Measurements from ENCODE around the gene UTP4. TPM values are rescaled to one million over a fixed set of nuclear protein-coding genes. Genes with fewer than 3 reads are reported as not detected.
A peak's percentile ranks its signal among the peaks of the same experiment; 100 is the strongest.

The UTP4 gene
- total RNA-seq, 2 experiments from 2014 or later, result 62.6 to 69.8 TPM

DNA sequence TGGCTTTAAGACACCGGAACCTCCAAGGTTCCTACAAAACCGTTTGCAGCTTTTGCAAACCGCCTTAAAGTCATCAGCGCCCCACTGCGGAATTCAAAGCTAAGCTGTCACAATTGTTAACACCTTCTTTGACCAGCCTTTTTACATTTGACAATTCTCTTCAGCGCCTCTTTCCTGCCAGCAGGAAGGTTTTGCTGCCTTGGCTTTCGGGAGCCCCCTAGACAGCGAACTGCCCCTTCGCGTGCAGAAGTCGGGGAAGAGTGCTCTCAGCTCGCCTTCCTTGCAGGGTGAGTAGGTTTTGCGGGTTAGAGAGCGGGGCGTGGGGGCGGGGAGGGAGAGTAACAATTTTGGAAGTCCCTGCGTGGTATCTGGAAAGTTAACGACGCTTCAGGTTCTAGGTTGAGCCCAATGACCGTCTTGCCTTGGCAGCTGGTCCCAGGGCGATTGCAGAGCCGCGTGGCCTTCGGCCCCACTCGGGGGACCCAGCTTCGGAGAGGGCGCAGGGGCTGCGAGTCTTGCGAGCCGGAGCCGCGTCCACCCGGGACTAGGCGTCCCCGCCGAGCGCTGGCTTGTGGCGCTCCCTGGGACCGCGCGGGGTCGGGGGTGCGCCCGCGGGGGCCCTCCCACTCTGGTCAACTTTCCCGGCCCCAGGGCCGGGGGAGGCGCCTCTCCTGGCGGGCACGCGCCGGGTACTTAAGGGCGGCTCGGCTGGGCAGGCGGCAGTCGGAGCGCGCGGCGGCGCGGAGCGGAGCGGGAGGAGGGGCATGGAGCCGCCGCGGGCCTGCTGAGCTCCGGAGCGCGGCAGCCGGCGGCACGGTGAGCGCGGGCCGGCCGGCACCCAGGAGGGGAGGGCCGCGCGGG lies 26.7 kb upstream of the UTP4 start, which contains the start of gene HAS3:
Gene HAS3, plus strand, starts transcription at position 153 of the 861 bp plus-strand sequence. CDS start 3,743 bp downstream, outside the sequence.
- CTCF ChIA-PET, result interaction anchor here (0.7 to 1.4 kb wide), 4 partner anchors 12 to 577 kb away, joined by 3 to 4 read pairs (median 4); no protein-coding TSS in a partner anchor
- Mint-ChIP-seq H3K4me3 (peak within 1 kb of the TSS; percentile 79), H3K27ac (peak within 1 kb of the TSS; percentile 26), H3K36me3 (ENCODE audit: low read depth) (peaks cover 9% of the 10 kb centered on the region), H3K4me1 (ENCODE audit: low read depth) (peaks cover 21% of the 10 kb centered on the region), H3K9me3 (no peaks in the 10 kb centered on the region), H3K27me3 (ENCODE audit: low read depth) (peaks cover 26% of the 10 kb centered on the region)
- peak; percentile 60 for DNase-seq
- intact Hi-C loops (cut with micrococcal nuclease), result loop anchor here (1.0 to 5.0 kb wide), 4 partner anchors 203 to 578 kb away; no protein-coding TSS in a partner anchor

DNA sequence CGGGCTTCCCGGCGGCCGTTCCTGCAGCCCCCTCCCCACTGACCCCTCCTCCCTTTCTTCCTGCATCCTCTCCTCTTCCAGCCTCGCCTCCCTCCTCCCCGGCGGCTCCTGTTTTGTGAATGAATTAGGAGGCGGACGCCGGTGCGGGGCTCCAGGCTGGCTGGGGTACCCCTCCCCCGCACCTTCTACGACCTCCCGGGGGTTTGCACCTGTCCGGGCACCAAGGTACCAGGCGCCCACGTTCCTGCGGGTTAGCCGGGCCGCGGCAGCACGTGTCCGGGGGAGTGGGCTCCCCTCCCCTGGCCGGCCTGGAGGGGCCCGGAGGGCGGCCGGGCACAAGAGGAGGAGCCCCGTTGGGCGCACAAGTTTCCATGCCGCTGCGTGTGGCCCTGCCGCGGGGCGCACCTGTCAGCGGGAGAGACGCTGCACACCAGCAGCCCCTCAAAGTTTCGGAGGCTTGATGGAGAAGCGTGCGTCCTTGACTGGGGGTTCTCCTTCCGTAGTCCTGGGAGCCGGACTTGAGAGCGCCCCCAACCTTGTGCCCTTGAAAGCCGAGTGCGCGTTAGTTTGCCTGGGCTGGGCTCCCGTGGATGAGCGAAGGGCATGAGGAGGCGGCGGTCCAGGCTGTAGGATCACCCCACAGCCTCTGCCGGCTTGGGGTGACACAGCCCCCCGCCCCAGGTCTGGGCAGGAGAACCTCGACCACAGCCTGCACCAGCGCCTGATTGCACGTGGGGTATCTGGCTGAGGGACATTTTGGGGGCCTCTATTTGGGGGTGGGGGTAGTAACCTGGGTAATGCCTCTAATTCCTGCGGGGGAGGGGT lies 25.7 kb upstream of the UTP4 start:
- Mint-ChIP-seq H3K9me3 (no peaks in the 10 kb centered on the region), H3K27me3 (ENCODE audit: low read depth) (peaks cover 26% of the 10 kb centered on the region), H3K4me1 (ENCODE audit: low read depth) (peaks cover 21% of the 10 kb centered on the region), H3K27ac (no peak overlapping the region), H3K36me3 (ENCODE audit: low read depth) (peaks cover 9% of the 10 kb centered on the region), H3K4me3 (peak overlapping the region; percentile 46)
- intact Hi-C loops (cut with micrococcal nuclease), result loop anchor here (5.0 kb wide), 3 partner anchors 204 to 579 kb away; no protein-coding TSS in a partner anchor
- DNase-seq, result no peak
- CTCF ChIA-PET, result interaction anchor here (1.2 kb wide), 1 partner anchor 13 kb away, joined by 4 read pairs; no protein-coding TSS in a partner anchor

DNA sequence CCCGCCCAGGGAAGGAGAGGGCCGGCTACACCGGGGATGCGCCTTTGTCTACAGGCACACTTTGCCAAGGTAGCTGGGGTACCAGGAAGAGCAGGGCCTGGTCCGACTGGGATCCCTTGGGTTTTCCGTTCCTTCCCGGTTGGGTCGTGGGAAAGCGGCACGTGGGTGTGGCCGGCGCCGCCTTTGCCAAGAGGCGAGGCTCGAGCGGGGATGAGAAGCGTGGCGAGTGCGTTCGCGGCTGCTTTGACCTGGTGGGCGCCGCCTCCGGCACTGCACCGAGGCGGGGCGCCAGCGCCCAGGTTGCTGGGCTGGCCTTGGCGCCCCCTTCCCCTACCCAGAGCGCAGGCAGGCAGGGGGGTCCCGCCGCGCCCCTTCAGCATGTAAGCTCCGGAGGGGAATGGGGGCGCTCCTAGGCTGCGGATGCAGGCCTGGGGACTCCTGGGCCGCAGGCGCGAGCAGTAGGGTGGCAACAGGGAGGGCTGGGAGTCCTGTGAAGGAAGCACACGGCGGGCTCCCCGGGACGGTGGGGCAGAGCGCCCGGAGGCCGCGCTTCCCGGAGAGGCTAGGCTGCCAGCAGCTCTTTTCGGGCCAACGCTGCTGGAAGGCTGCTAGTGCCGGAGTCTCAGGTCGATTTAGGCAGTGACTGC lies 25.0 kb upstream of the UTP4 start:
- CTCF ChIA-PET, result interaction anchor here (1.1 to 2.0 kb wide), 2 partner anchors 12 to 17 kb away, joined by 3 to 8 read pairs; no protein-coding TSS in a partner anchor
- Mint-ChIP-seq H3K4me3 (peak overlapping the region; percentile 46), H3K27me3 (ENCODE audit: low read depth) (peaks cover 26% of the 10 kb centered on the region), H3K36me3 (ENCODE audit: low read depth) (peaks cover 9% of the 10 kb centered on the region), H3K4me1 (ENCODE audit: low read depth) (peaks cover 21% of the 10 kb centered on the region), H3K27ac (no peak overlapping the region), H3K9me3 (no peaks in the 10 kb centered on the region)
- no peak for DNase-seq
- intact Hi-C loops (cut with micrococcal nuclease), result loop anchor here (5.0 kb wide), 3 partner anchors 205 to 580 kb away; no protein-coding TSS in a partner anchor

DNA sequence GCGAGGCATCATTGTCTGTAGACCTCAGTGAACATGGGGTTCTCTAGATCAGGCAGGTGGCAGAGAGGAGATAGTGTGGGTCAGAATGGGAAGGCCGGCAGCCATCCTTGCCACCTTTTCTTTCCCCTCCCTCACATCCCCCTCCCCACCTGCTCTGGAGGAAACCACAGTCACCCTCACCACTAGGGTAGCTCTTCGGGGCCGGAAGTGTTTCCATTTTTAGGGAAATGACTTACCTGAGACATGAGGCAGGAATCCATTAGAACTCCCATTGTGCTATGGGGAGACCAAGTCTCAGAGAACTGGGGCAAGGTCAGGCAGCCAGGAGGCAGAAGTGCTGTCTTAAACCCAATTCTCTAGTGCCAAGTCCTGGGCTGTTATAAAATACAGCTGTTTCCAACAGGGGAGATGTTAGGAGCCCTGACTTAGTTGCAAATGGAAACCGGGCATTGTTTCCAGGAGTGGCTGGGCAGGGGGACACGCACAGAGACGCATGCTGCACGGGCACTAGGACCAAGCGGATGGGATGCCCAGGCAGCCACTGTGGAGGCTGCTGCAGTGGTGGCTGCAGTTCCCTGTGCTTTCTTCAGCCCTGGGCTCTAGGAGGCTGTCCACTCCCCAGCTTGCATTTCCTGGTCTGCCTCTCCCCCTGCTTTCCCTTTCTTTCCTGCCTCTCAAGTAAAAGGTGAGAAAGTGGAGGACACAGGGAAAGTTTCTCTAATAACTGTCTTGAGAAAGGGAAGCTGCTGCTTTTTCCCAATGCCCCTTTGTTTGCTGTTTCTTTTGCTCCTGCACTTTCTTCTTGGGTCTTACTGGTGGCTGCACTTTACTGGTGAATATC lies 24.2 kb upstream of the UTP4 start:
- Mint-ChIP-seq H3K4me3 (no peak overlapping the region), H3K27me3 (ENCODE audit: low read depth) (peaks cover 25% of the 10 kb centered on the region), H3K27ac (no peak overlapping the region), H3K4me1 (ENCODE audit: low read depth) (peaks cover 21% of the 10 kb centered on the region), H3K36me3 (ENCODE audit: low read depth) (peaks cover 11% of the 10 kb centered on the region), H3K9me3 (no peaks in the 10 kb centered on the region)
- no peak for DNase-seq
- intact Hi-C loops (cut with micrococcal nuclease), result loop anchor here (5.0 kb wide), 3 partner anchors 206 to 581 kb away; no protein-coding TSS in a partner anchor
- CTCF ChIA-PET, result interaction anchor here (1.1 to 2.0 kb wide), 2 partner anchors 11 to 16 kb away, joined by 3 to 8 read pairs; no protein-coding TSS in a partner anchor

GRCh38 chr16:69108905-69109252 lies 23.6 kb upstream of the UTP4 start:
- Mint-ChIP-seq H3K4me1 (ENCODE audit: low read depth) (peaks cover 21% of the 10 kb centered on the region), H3K4me3 (no peak overlapping the region), H3K9me3 (no peaks in the 10 kb centered on the region), H3K27me3 (ENCODE audit: low read depth) (peaks cover 23% of the 10 kb centered on the region), H3K27ac (no peak overlapping the region), H3K36me3 (ENCODE audit: low read depth) (peaks cover 12% of the 10 kb centered on the region)
- no peak for DNase-seq
- CTCF ChIA-PET, result interaction anchor here (2.0 kb wide), 1 partner anchor 16 kb away, joined by 8 read pairs; no protein-coding TSS in a partner anchor
- intact Hi-C loops (cut with micrococcal nuclease), result loop anchor here (5.0 kb wide), 3 partner anchors 207 to 582 kb away; no protein-coding TSS in a partner anchor

DNA sequence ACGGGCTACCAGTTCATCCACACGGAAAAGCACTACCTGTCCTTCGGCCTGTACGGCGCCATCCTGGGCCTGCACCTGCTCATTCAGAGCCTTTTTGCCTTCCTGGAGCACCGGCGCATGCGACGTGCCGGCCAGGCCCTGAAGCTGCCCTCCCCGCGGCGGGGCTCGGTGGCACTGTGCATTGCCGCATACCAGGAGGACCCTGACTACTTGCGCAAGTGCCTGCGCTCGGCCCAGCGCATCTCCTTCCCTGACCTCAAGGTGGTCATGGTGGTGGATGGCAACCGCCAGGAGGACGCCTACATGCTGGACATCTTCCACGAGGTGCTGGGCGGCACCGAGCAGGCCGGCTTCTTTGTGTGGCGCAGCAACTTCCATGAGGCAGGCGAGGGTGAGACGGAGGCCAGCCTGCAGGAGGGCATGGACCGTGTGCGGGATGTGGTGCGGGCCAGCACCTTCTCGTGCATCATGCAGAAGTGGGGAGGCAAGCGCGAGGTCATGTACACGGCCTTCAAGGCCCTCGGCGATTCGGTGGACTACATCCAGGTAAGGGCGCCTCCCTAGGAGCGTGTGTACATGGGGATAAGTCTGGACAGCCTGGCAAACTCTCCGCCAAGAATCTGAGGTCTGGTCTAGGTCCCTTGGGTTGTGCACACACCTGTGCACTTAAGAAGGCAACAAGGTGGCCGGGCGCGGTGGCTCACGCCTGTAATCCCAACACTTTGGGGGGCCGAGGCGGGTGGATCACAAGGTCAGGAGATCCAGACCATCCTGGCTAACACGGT lies 22.8 kb upstream of the UTP4 start:
- intact Hi-C loops (cut with micrococcal nuclease), result loop anchor here (5.0 kb wide), 3 partner anchors 207 to 582 kb away; no protein-coding TSS in a partner anchor

GRCh38 chr16:69110406-69110805 lies 22.0 kb upstream of the UTP4 start:
- peaks cover 18% of the 10 kb centered on the region for H3K4me1 Mint-ChIP-seq (ENCODE audit: low read depth)
- peaks cover 17% of the 10 kb centered on the region for H3K27me3 Mint-ChIP-seq (ENCODE audit: low read depth)
- intact Hi-C loops (cut with micrococcal nuclease), result no loop called here
- H3K36me3 Mint-ChIP-seq (ENCODE audit: low read depth), result peaks cover 17% of the 10 kb centered on the region
- H3K9me3 Mint-ChIP-seq, result no peaks in the 10 kb centered on the region
- DNase-seq, result no peak
- CTCF ChIA-PET, result interaction anchor here (0.6 to 6.3 kb wide), 3 partner anchors 14 to 268 kb away, joined by 3 to 36 read pairs (median 5); no protein-coding TSS in a partner anchor
- H3K27ac Mint-ChIP-seq, result no peak overlapping the region
- no peak overlapping the region for H3K4me3 Mint-ChIP-seq

More for the DNA sequence above, 22.8 kb upstream of the UTP4 start:
- Mint-ChIP-seq H3K4me1 (ENCODE audit: low read depth) (peaks cover 21% of the 10 kb centered on the region), H3K27me3 (ENCODE audit: low read depth) (peaks cover 21% of the 10 kb centered on the region), H3K4me3 (no peak overlapping the region), H3K9me3 (no peaks in the 10 kb centered on the region), H3K27ac (no peak overlapping the region), H3K36me3 (ENCODE audit: low read depth) (peaks cover 13% of the 10 kb centered on the region)
- no peak for DNase-seq
- CTCF ChIA-PET, result interaction anchor here (0.6 to 6.3 kb wide), 3 partner anchors 15 to 269 kb away, joined by 5 to 36 read pairs (median 8); no protein-coding TSS in a partner anchor

DNA sequence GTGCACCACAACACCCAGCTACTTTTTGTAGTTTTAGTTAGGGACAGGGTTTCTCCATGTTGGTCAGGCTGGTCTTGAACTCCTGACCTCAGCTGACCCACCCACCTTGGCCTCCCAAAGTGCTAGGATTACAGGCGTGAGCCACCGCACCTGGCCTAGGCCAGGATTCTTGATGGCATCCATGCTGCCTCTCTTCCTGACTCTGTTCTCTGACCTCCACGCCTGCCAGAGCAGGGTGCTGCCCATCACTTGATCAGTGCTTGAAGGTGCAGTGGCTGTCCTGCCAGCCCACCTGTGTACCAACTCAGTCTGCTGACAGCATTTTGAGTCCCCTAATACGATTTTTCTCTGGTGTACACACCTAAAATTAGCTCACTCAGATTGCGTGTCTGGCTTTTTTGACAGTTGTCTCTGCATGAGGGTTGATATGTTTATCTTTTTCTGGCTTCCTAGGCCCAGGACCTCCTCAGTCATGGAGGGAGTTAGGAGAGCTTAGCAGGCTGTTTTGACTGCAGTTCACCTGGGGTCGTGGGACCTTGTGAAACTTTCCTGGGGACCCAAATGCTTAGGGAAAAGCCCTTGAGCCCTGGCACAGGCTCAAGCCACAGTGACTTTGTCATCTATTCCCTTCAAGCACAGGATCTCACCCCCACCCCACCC lies 21.1 kb upstream of the UTP4 start:
- Mint-ChIP-seq H3K4me1 (ENCODE audit: low read depth) (peaks cover 14% of the 10 kb centered on the region), H3K9me3 (no peaks in the 10 kb centered on the region), H3K27ac (no peak overlapping the region), H3K4me3 (no peak overlapping the region), H3K36me3 (ENCODE audit: low read depth) (peaks cover 15% of the 10 kb centered on the region), H3K27me3 (ENCODE audit: low read depth) (peaks cover 13% of the 10 kb centered on the region)
- intact Hi-C loops (cut with micrococcal nuclease), result no loop called here
- CTCF ChIA-PET, result interaction anchor here (0.6 to 6.3 kb wide), 7 partner anchors 13 to 268 kb away, joined by 3 to 36 read pairs (median 3); partner anchors contain the start of gene TANGO6
- DNase-seq, result no peak

DNA sequence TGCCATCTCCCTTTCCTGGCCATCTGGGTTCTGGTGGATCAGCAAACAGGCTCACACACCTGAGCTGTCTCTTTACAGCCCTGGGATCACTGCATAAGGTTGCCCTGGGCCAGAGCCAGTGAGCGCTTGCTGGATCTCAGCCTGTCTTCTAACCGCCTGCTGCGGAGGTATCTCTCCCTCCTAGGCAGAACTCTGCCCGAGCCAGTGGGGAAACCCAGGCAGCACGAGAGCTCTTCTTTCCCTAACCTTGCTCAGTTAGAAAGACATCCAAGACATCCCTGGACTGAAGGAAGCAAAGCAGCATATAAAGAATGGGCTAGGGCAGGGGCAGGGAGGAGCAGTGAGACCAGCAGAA lies 20.6 kb upstream of the UTP4 start:
- H3K27ac Mint-ChIP-seq, result no peak overlapping the region
- H3K36me3 Mint-ChIP-seq (ENCODE audit: low read depth), result peaks cover 15% of the 10 kb centered on the region
- peaks cover 11% of the 10 kb centered on the region for H3K4me1 Mint-ChIP-seq (ENCODE audit: low read depth)
- intact Hi-C loops (cut with micrococcal nuclease), result loop anchor here (1.0 kb wide), 1 partner anchor 175 kb away; no protein-coding TSS in a partner anchor
- H3K27me3 Mint-ChIP-seq (ENCODE audit: low read depth), result peaks cover 11% of the 10 kb centered on the region
- CTCF ChIA-PET, result interaction anchor here (0.6 to 6.3 kb wide), 4 partner anchors 13 to 268 kb away, joined by 3 to 36 read pairs (median 4); partner anchors contain the start of gene TANGO6
- H3K9me3 Mint-ChIP-seq, result no peaks in the 10 kb centered on the region
- no peak overlapping the region for H3K4me3 Mint-ChIP-seq
- no peak for DNase-seq

Measured in activated naive CD4-positive, alpha-beta T cell treated with anti-CD3 and anti-CD28 coated beads for 36 hours (primary cell).